ENCODE measurements around the gene NECAB3.

DNA sequence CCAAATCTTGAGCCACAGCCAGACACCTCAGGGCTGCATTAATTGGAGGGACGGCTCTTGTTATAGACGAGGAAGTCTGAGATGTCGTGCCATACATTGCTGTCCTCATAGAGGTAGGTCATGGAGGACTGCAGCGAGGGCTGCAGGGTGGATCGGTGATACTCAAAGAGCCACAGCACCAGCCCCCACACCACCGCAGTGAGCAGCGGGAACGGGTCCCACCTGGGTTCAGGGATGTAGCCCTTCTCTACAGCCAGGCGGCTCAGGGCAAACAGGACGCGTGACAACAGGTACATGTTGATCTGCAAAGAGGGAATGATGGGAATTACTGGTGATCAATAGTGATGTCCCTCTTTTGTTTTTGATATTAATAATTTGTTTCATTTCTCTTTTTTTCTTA lies 33.4 kb upstream of the NECAB3 start:
- TF ChIP-seq, protein P1, sequence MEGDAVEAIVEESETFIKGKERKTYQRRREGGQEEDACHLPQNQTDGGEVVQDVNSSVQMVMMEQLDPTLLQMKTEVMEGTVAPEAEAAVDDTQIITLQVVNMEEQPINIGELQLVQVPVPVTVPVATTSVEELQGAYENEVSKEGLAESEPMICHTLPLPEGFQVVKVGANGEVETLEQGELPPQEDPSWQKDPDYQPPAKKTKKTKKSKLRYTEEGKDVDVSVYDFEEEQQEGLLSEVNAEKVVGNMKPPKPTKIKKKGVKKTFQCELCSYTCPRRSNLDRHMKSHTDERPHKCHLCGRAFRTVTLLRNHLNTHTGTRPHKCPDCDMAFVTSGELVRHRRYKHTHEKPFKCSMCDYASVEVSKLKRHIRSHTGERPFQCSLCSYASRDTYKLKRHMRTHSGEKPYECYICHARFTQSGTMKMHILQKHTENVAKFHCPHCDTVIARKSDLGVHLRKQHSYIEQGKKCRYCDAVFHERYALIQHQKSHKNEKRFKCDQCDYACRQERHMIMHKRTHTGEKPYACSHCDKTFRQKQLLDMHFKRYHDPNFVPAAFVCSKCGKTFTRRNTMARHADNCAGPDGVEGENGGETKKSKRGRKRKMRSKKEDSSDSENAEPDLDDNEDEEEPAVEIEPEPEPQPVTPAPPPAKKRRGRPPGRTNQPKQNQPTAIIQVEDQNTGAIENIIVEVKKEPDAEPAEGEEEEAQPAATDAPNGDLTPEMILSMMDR (IDR thresholded peaks at IDR 0.05): no peak
- TF ChIP-seq POLR2A (IDR thresholded peaks at IDR 0.05; ENCODE audit: low read depth) (no peak), POLR2AphosphoS5 (IDR thresholded peaks at IDR 0.05) (no peak), EP300 (IDR thresholded peaks at IDR 0.05) (no peak)
